SK-N-SH (cell line): Measurements from ENCODE around the gene DRD2. TPM values are rescaled to one million over a fixed set of nuclear protein-coding genes. Genes with fewer than 3 reads are reported as not detected.

ENCODE experiments used
- CTCF ChIA-PET: fragments of 300-600, 350-600 bp; formaldehyde crosslinking; extraction: SDS; loops from one replicate; lab custom pipeline; 2021; lab: Yijun Ruan, JAX
- POLR2A ChIA-PET: fragments of 350-600 bp; sonication (Branson Sonifier 250); formaldehyde crosslinking; extraction: SDS; loops from one replicate; lab custom pipeline; 2020; ENCODE audit warnings: antibody characterized with exemption, inconsistent platforms; lab: Yijun Ruan, JAX
- DNase-seq: peaks from one replicate; pipeline ENCODE4 v3.0.0; 2012
- H2AFZ ChIP-seq: fragments of 200-600 bp; sonication (generic); 2 replicates; pipeline ENCODE4 v1.8.1; 2016; ENCODE audit warnings: antibody characterized with exemption, mild to moderate bottlenecking, low read depth
- H3F3A ChIP-seq: fragments of 200-600 bp; sonication (generic); replicated peaks from 2 replicates; pipeline ENCODE3; 2016; ENCODE audit warnings: antibody characterized with exemption, mild to moderate bottlenecking; ENCODE audit not compliant: insufficient read depth
- H3K27ac ChIP-seq, 2 experiments: fragments of 200-500 bp in 1 of 2; fragments of 200-600 bp in 1 of 2; sonication (Bioruptor generic) in 1 of 2; sonication (generic), shearing (Covaris generic) in 1 of 2; 2 replicates each; pipeline versions ENCODE4 v1.5.1 to v1.6.1; 2014 to 2016; ENCODE audit warnings: low read depth in 2 of 2, inconsistent platforms in 1 of 2, low read length in 1 of 2, mild to moderate bottlenecking in 1 of 2, mixed read lengths in 1 of 2
- H3K27me3 ChIP-seq: fragments of 200-600 bp; sonication (generic), shearing (Covaris generic); 2 replicates; pipeline ENCODE4 v1.6.1; 2016; ENCODE audit warnings: mixed run types; ENCODE audit not compliant: insufficient read depth
- H3K36me3 ChIP-seq, 2 experiments: fragments of 200-500 bp in 1 of 2; fragments of 200-600 bp in 1 of 2; sonication (Bioruptor generic) in 1 of 2; sonication (generic) in 1 of 2; replicated peaks in 1 of 2; 2 replicates each; pipeline versions ENCODE3 to v1.5.1; 2014 to 2016; ENCODE audit warnings: low read length in 1 of 2, mild to moderate bottlenecking in 1 of 2; ENCODE audit not compliant: insufficient read depth in 2 of 2, control insufficient read depth in 1 of 2
- H3K4me1 ChIP-seq, 2 experiments: fragments of 200-500 bp in 1 of 2; fragments of 200-600 bp in 1 of 2; sonication (Bioruptor generic) in 1 of 2; sonication (generic), shearing (Covaris generic) in 1 of 2; 2 replicates each; pipeline versions ENCODE4 v1.5.1 to v1.6.1; 2014 to 2016; ENCODE audit warnings: low read depth in 1 of 2, low read length in 1 of 2, mixed run types in 1 of 2; ENCODE audit not compliant: insufficient read depth in 2 of 2, control insufficient read depth in 1 of 2
- H3K4me2 ChIP-seq: fragments of 200-600 bp; sonication (generic), shearing (Covaris generic); 2 replicates; pipeline ENCODE4 v1.6.1; 2017; ENCODE audit warnings: mixed run types
- H3K4me3 ChIP-seq, 2 experiments: fragments of 200-500 bp in 1 of 2; fragments of 200-600 bp in 1 of 2; sonication (Bioruptor generic) in 1 of 2; sonication (generic), shearing (Covaris generic) in 1 of 2; 2 replicates each; pipeline versions ENCODE4 v1.5.1 to v1.8.1; 2014 to 2016; ENCODE audit warnings: low read depth in 2 of 2, inconsistent platforms in 1 of 2, low read length in 1 of 2, mild to moderate bottlenecking in 1 of 2, mixed read lengths in 1 of 2, moderate library complexity in 1 of 2
- H3K79me2 ChIP-seq: fragments of 200-600 bp; sonication (generic); 2 replicates; pipeline ENCODE4 v1.8.1; 2017; ENCODE audit warnings: mild to moderate bottlenecking; ENCODE audit not compliant: insufficient read depth
- H3K9ac ChIP-seq: fragments of 200-600 bp; sonication (generic); 2 replicates; pipeline ENCODE4 v1.6.1; 2017; ENCODE audit warnings: mixed run types
- H3K9me2 ChIP-seq: fragments of 200-600 bp; sonication (generic); 2 replicates; pipeline ENCODE4 v1.6.1; 2017; ENCODE audit warnings: mixed run types
- H3K9me3 ChIP-seq: fragments of 200-600 bp; sonication (generic); 2 replicates; pipeline ENCODE4 v1.6.1; 2017; ENCODE audit warnings: mixed run types, mild to moderate bottlenecking, moderate library complexity
- H4K20me1 ChIP-seq: fragments of 200-600 bp; sonication (generic); 2 replicates; pipeline ENCODE4 v1.6.1; 2017; ENCODE audit warnings: mild to moderate bottlenecking, mixed run types; ENCODE audit not compliant: insufficient read depth
- CHD2 ChIP-seq: fragments of 150-350 bp; IDR thresholded peaks from 2 replicates; pipeline ENCODE4 v1.6.1; 2018; ENCODE audit warnings: low read length; ENCODE audit not compliant: partially characterized antibody
- CTCF ChIP-seq: fragments of 200-600 bp; sonication (generic); IDR thresholded peaks from 2 replicates; pipeline ENCODE4 v1.6.1; 2017; ENCODE audit warnings: antibody characterized with exemption, mild to moderate bottlenecking, moderate library complexity
- FOXJ3 ChIP-seq: sonication (generic); formaldehyde crosslinking; IDR thresholded peaks from 2 replicates; pipeline ENCODE4 v1.5.1; 2020; ENCODE audit warnings: mild to moderate bottlenecking, missing genetic modification reagents
- GABPA ChIP-seq: IDR thresholded peaks from 2 replicates; pipeline ENCODE4 v1.4.0; 2012; ENCODE audit warnings: low read depth, mild to moderate bottlenecking
- GATA2 ChIP-seq: sonication (generic); formaldehyde crosslinking; IDR thresholded peaks from 2 replicates; pipeline ENCODE4 v1.5.0; 2020; ENCODE audit warnings: mild to moderate bottlenecking, missing genetic modification reagents
- JUND ChIP-seq: IDR thresholded peaks from 2 replicates; pipeline ENCODE4 v1.4.0; 2012
- MAX ChIP-seq: IDR thresholded peaks from 2 replicates; pipeline ENCODE4 v1.4.0; 2012; ENCODE audit warnings: low read depth
- MEF2A ChIP-seq: IDR thresholded peaks from 2 replicates; pipeline ENCODE4 v1.4.0; 2012; ENCODE audit warnings: low read depth, borderline replicate concordance
- MXI1 ChIP-seq: IDR thresholded peaks from 2 replicates; pipeline ENCODE4 v1.6.1; 2012; ENCODE audit warnings: mild to moderate bottlenecking, low read depth, low read length, improper control_type of control experiment
- NFIC ChIP-seq: IDR thresholded peaks from 2 replicates; pipeline ENCODE4 v1.4.0; 2012; ENCODE audit warnings: borderline replicate concordance
- PBX3 ChIP-seq: IDR thresholded peaks from 2 replicates; pipeline ENCODE4; 2012
- RAD21 ChIP-seq: IDR thresholded peaks from 2 replicates; pipeline ENCODE4 v1.6.1; 2012; ENCODE audit warnings: mild to moderate bottlenecking, low read length
- RCOR1 ChIP-seq: fragments of 150-350 bp; IDR thresholded peaks from 2 replicates; pipeline ENCODE4 v1.6.1; 2017; ENCODE audit warnings: antibody characterized with exemption, low read length
- REST ChIP-seq: IDR thresholded peaks from 2 replicates; pipeline ENCODE4 v1.6.1; 2012; ENCODE audit warnings: mild to moderate bottlenecking, low read depth, low read length, moderate library complexity
- RFX5 ChIP-seq: IDR thresholded peaks from 2 replicates; pipeline ENCODE4 v1.6.1; 2012; ENCODE audit warnings: mild to moderate bottlenecking, improper control_type of control experiment, low read length
- TEAD4 ChIP-seq: IDR thresholded peaks from 2 replicates; pipeline ENCODE4 v1.4.0; 2012; ENCODE audit warnings: mild to moderate bottlenecking, borderline replicate concordance; ENCODE audit not compliant: insufficient read depth
- USF1 ChIP-seq: IDR thresholded peaks from 2 replicates; pipeline ENCODE4 v1.4.0; 2012; ENCODE audit warnings: low read depth, borderline replicate concordance
- USF2 ChIP-seq: fragments of 150-350 bp; IDR thresholded peaks from 2 replicates; pipeline ENCODE4 v1.6.1; 2017; ENCODE audit warnings: antibody characterized with exemption, low read length, low read depth, borderline replicate concordance
- ZBTB33 ChIP-seq: IDR thresholded peaks from 2 replicates; pipeline ENCODE4 v1.4.0; 2012; ENCODE audit warnings: low read depth, borderline replicate concordance
- WGBS: methylation state at CpG from one replicate; pipeline ENCODE4 v1.1.6; 2017; ENCODE audit warnings: low lambda C conversion rate; 5-methylcytosine and 5-hydroxymethylcytosine counted together
- polyA plus RNA-seq, 3 experiments: library from polyadenylated mRNA; depleted of rRNA; stranded (reverse); fragments of >200 nt; gene quantifications; 2 replicates each; pipeline ENCODE4 v1.2.3, GENCODE V29; 2012

Gene DRD2
- polyA plus RNA-seq, 1 of the 3 experiments (the other 2 are of a cell fraction): 0.10 TPM

GRCh38 chr11:113468726-113469345 is 6.4 kb downstream of the DRD2 start:
- H3K27ac ChIP-seq: no peak overlapping the region
- H3K4me2 ChIP-seq: no peak overlapping the region
- H3K79me2 ChIP-seq: no peaks in the 10 kb centered on the region
- TF ChIP-seq GABPA (no peak), MEF2A (no peak), USF1 (no peak), RAD21 (no peak), JUND (no peak), TEAD4 (no peak), REST (no peak), PBX3 (no peak), NFIC (no peak), MXI1 (no peak), GATA2 (CRISPR knock-in tag) (no peak), CTCF (no peak), FOXJ3 (CRISPR knock-in tag) (no peak), RFX5 (no peak), RCOR1 (no peak), USF2 (no peak), ZBTB33 (no peak), MAX (no peak), CHD2 (no peak)
- H4K20me1 ChIP-seq: no peaks in the 10 kb centered on the region
- POLR2A ChIA-PET: no interaction called here
- DNase-seq: no peak
- H3F3A ChIP-seq: no peaks in the 10 kb centered on the region
- no peaks in the 10 kb centered on the region for H3K27me3 ChIP-seq
- no peaks in the 10 kb centered on the region for H3K36me3 ChIP-seq
- H2AFZ ChIP-seq: no peak overlapping the region
- no peaks in the 10 kb centered on the region for H3K9me3 ChIP-seq
- H3K9ac ChIP-seq: no peak overlapping the region
- H3K4me1 ChIP-seq: peaks cover 0 to 20% of the 10 kb centered on the region in 2 experiments; a peak in 1 of 4 replicates
- CTCF ChIA-PET: interaction anchor here (3.0 kb wide), 1 partner anchor 10 kb away, joined by 11 read pairs; no protein-coding TSS in a partner anchor
- H3K4me3 ChIP-seq: no peak overlapping the region
- 51% methylated on average over 8 of the region's 8 CpGs for WGBS
- no peaks in the 10 kb centered on the region for H3K9me2 ChIP-seq
